GM23338 (cell line): ENCODE results near the gene CAPG. TPM values are rescaled to one million over a fixed set of nuclear protein-coding genes. Genes with fewer than 3 reads are reported as not detected.

Experiments
- ATAC-seq: fragments of 200-7000 bp; cut with Tn5 transposase; 3 replicates; pipeline ENCODE4 v1.9.1; 2020
- DNase-seq: peaks from one replicate; pipeline ENCODE4 v3.0.0-alpha.2; 2015; ENCODE audit warnings: low spot score
- H2AFZ ChIP-seq: fragments of 200-600 bp; sonication (generic); 2 replicates; pipeline ENCODE4 v1.8.0; 2016; ENCODE audit warnings: antibody characterized with exemption, mild to moderate bottlenecking, moderate library complexity
- H3F3A ChIP-seq: fragments of 200-600 bp; sonication (generic); replicated peaks from 2 replicates; pipeline ENCODE4 v1.8.0; 2017; ENCODE audit warnings: antibody characterized with exemption, mixed run types, low read depth
- H3K27ac ChIP-seq: fragments of 200-600 bp; sonication (generic); 2 replicates; pipeline ENCODE4 v1.6.1; 2016; ENCODE audit warnings: low read depth
- H3K27me3 ChIP-seq: fragments of 200-600 bp; sonication (generic); 2 replicates; pipeline ENCODE4 v1.8.0; 2016; ENCODE audit warnings: mild to moderate bottlenecking, mixed run types, moderate library complexity; ENCODE audit not compliant: insufficient read depth
- H3K36me3 ChIP-seq: fragments of 200-600 bp; sonication (generic); 2 replicates; pipeline ENCODE4 v1.8.0; 2016; ENCODE audit warnings: mild to moderate bottlenecking; ENCODE audit not compliant: insufficient read depth
- H3K4me1 ChIP-seq: fragments of 200-600 bp; sonication (generic); 2 replicates; pipeline ENCODE4 v1.8.0; 2016; ENCODE audit warnings: mild to moderate bottlenecking, moderate library complexity; ENCODE audit not compliant: insufficient read depth
- H3K4me2 ChIP-seq: fragments of 200-600 bp; sonication (generic); 2 replicates; pipeline ENCODE4 v1.7.1; 2017; ENCODE audit warnings: mixed run types
- H3K4me3 ChIP-seq: fragments of 200-600 bp; sonication (generic); 2 replicates; pipeline ENCODE4 v1.6.1; 2016; ENCODE audit warnings: mixed run types
- H3K79me2 ChIP-seq: fragments of 200-600 bp; sonication (generic); replicated peaks from 2 replicates; pipeline ENCODE4 v1.8.0; 2017; ENCODE audit warnings: mild to moderate bottlenecking; ENCODE audit not compliant: insufficient read depth
- H3K9me2 ChIP-seq: fragments of 200-600 bp; sonication (generic); 2 replicates; pipeline ENCODE4 v1.8.0; 2017; ENCODE audit not compliant: insufficient read depth
- H4K20me1 ChIP-seq: fragments of 200-600 bp; sonication (generic); replicated peaks from 2 replicates; pipeline ENCODE4 v1.8.0; 2017; ENCODE audit warnings: mild to moderate bottlenecking; ENCODE audit not compliant: insufficient read depth
- H3K27ac Mint-ChIP-seq: 2 replicates; pipeline ENCODE4 v1.8.0; 2020; ENCODE audit warnings: inconsistent platforms, mild to moderate bottlenecking, moderate library complexity, mixed read lengths
- H3K27me3 Mint-ChIP-seq: 3 replicates; pipeline ENCODE4 v1.8.0; 2022; ENCODE audit warnings: low read depth, mild to moderate bottlenecking, moderate library complexity, mixed read lengths, inconsistent platforms; ENCODE audit not compliant: insufficient read depth, poor library complexity
- H3K36me3 Mint-ChIP-seq: 3 replicates; pipeline ENCODE4 v1.8.0; 2021; ENCODE audit warnings: low read depth, mild to moderate bottlenecking, inconsistent platforms, moderate library complexity, mixed read lengths
- H3K4me1 Mint-ChIP-seq: 3 replicates; pipeline ENCODE4 v1.8.0; 2020; ENCODE audit warnings: mild to moderate bottlenecking, inconsistent platforms, mixed read lengths
- H3K4me3 Mint-ChIP-seq: 3 replicates; pipeline ENCODE4 v1.8.0; 2021; ENCODE audit warnings: moderate library complexity, mild to moderate bottlenecking, inconsistent platforms, mixed read lengths
- H3K9me3 Mint-ChIP-seq: 3 replicates; pipeline ENCODE4 v1.8.0; 2020; ENCODE audit warnings: moderate library complexity, mild to moderate bottlenecking, inconsistent platforms, mixed read lengths
- CREB1 ChIP-seq: fragments of 250-450 bp; sonication (Bioruptor Pico); IDR thresholded peaks from 2 replicates; pipeline ENCODE4 v1.5.0; 2020; ENCODE audit warnings: low read depth, mild to moderate bottlenecking, moderate library complexity
- CTCF ChIP-seq, 2 experiments: fragments of 200-600 bp in 1 of 2; sonication (generic) in 1 of 2; conservative IDR thresholded peaks; 2 replicates each; pipeline versions ENCODE4 v1.5.1 to v1.6.1; 2016 to 2017; ENCODE audit warnings: antibody characterized with exemption in 2 of 2, low read depth in 2 of 2, mild to moderate bottlenecking in 2 of 2, moderate library complexity in 1 of 2
- ETS1 ChIP-seq: IDR thresholded peaks from 2 replicates; pipeline ENCODE4 v1.6.1; 2016; ENCODE audit warnings: antibody characterized with exemption
- EZH2 ChIP-seq: fragments of 200-600 bp; sonication (generic); IDR thresholded peaks from one replicate; pipeline ENCODE4 v1.8.0; 2017; ENCODE audit warnings: antibody characterized with exemption, mild to moderate bottlenecking, low read depth; ENCODE audit not compliant: unreplicated experiment
- EZH2phosphoT487 ChIP-seq: fragments of 200-600 bp; sonication (generic); IDR thresholded peaks from one replicate; pipeline ENCODE4 v1.8.1; 2018; ENCODE audit warnings: antibody characterized with exemption; ENCODE audit not compliant: unreplicated experiment
- JUNB ChIP-seq: IDR thresholded peaks from one replicate; pipeline ENCODE4 v1.6.1; 2016; ENCODE audit warnings: antibody characterized with exemption; ENCODE audit not compliant: unreplicated experiment
- NANOG ChIP-seq: IDR thresholded peaks from 2 replicates; pipeline ENCODE4 v1.6.1; 2016; ENCODE audit warnings: antibody characterized with exemption, borderline replicate concordance
- POLR2AphosphoS5 ChIP-seq: IDR thresholded peaks from 2 replicates; pipeline ENCODE4 v1.6.1; 2016; ENCODE audit warnings: antibody characterized with exemption, low read depth
- REST ChIP-seq: IDR thresholded peaks from one replicate; pipeline ENCODE4 v1.6.1; 2018; ENCODE audit warnings: antibody characterized with exemption; ENCODE audit not compliant: unreplicated experiment
- STAT1 ChIP-seq: IDR thresholded peaks from one replicate; pipeline ENCODE4 v1.6.1; 2016; ENCODE audit warnings: antibody characterized with exemption; ENCODE audit not compliant: unreplicated experiment
- ZNF114 ChIP-seq: fragments of 250-450 bp; sonication (Bioruptor Pico); IDR thresholded peaks from 2 replicates; pipeline ENCODE4 v1.5.0; 2020; ENCODE audit warnings: mild to moderate bottlenecking, moderate library complexity
- ZNF331 ChIP-seq: fragments of 250-450 bp; sonication (Bioruptor Pico); IDR thresholded peaks from 2 replicates; pipeline ENCODE4 v1.5.0; 2020; ENCODE audit warnings: low read depth, mild to moderate bottlenecking, moderate library complexity
- polyA plus RNA-seq: library from polyadenylated mRNA; unstranded; fragments of >200 nt; fragmentation: Nextera tagmentation; extraction: Ambion mirVana; gene quantifications from 2 replicates; pipeline ENCODE4 v1.2.1, GENCODE V29; 2016
- total RNA-seq: library from RNA; depleted of rRNA; stranded (reverse); fragments of >200 nt; shearing (Covaris generic); gene quantifications from 2 replicates; pipeline ENCODE4 v1.2.3, GENCODE V29; 2014

The CAPG gene
- total and polyA plus RNA-seq, 2 experiments from 2014 or later: 88.7 to 104 TPM

GRCh38 chr2:85459771-85460170 is 49.6 kb upstream of the CAPG start (continued):
- TF ChIP-seq REST (no peak), EZH2 (no peak), CTCF (conservative IDR thresholded peaks at IDR 0.05; ENCODE audit: low read depth in 2 of 2) (no peak), NANOG (no peak), JUNB (no peak), CREB1 (no peak), STAT1 (no peak)

GRCh38 chr2:85458601-85459563 is 48.7 kb upstream of the CAPG start:
- H3K9me3 Mint-ChIP-seq: peaks cover 3% of the 10 kb centered on the region; the same call in 2 of the 3 replicates
- no peaks in the 10 kb centered on the region for H4K20me1 ChIP-seq
- H3K9me2 ChIP-seq: peaks cover 7% of the 10 kb centered on the region
- H3K79me2 ChIP-seq: no peaks in the 10 kb centered on the region
- no peak overlapping the region for H3K4me3 ChIP-seq
- peaks cover 16% of the 10 kb centered on the region for H3K4me1 ChIP-seq
- DNase-seq (peak; percentile 71), ATAC-seq (peak; percentile 35)
- no peaks in the 10 kb centered on the region; the same call in 2 of the 3 replicates for H3K36me3 Mint-ChIP-seq
- peak overlapping the region; percentile 10; the same call in 1 of the 3 replicates for H3K4me3 Mint-ChIP-seq
- no peaks in the 10 kb centered on the region for H3F3A ChIP-seq
- H3K27ac ChIP-seq: peak overlapping the region; percentile 35
- no peak overlapping the region for H2AFZ ChIP-seq
- H3K27ac Mint-ChIP-seq: peak overlapping the region; percentile 93
- H3K36me3 ChIP-seq: no peaks in the 10 kb centered on the region
- H3K4me2 ChIP-seq: peak overlapping the region; percentile 8
- H3K27me3 ChIP-seq: no peaks in the 10 kb centered on the region
- H3K4me1 Mint-ChIP-seq: peaks cover 39% of the 10 kb centered on the region
- H3K27me3 Mint-ChIP-seq: peaks cover 11% of the 10 kb centered on the region
- TF ChIP-seq NANOG: 0 out of 2 replicates have a peak, but pooled peaks have one; percentile 46
- no peak for TF ChIP-seq EZH2phosphoT487
- TF ChIP-seq REST: no peak
- no peak for TF ChIP-seq POLR2AphosphoS5
- no peak for TF ChIP-seq ZNF331 (CRISPR knock-in tag)
- no peak for TF ChIP-seq CTCF (conservative IDR thresholded peaks at IDR 0.05; ENCODE audit: low read depth in 2 of 2)
- TF ChIP-seq CREB1: peak; percentile 71
- TF ChIP-seq ZNF114: no peak
- no peak for TF ChIP-seq STAT1
- no peak for TF ChIP-seq ETS1
